ENCODE measurements around the gene PTRH1. TPM values are rescaled to one million over a fixed set of nuclear protein-coding genes. Genes with fewer than 3 reads are reported as not detected.

Gene PTRH1
- polyA plus RNA-seq, 1 of the 3 experiments (the other 2 are of a cell fraction) = 42.2 TPM

GRCh38 chr9:127762111-127762676 lies 46.7 kb upstream of the PTRH1 start:
- TF ChIP-seq IRF3 (IDR thresholded peaks at IDR 0.05; ENCODE audit: low read depth, low read length) = no peak
- no peak for TF ChIP-seq TCF12 (IDR thresholded peaks at IDR 0.05)
- TF ChIP-seq GATA2 (CRISPR knock-in tag; IDR thresholded peaks at IDR 0.05) = no peak
- TF ChIP-seq MAX (IDR thresholded peaks at IDR 0.05; ENCODE audit: low read depth) = no peak
- TF ChIP-seq POLR2AphosphoS5 (IDR thresholded peaks at IDR 0.05; ENCODE audit: low read depth, low read length) = no peak
- TF ChIP-seq GABPA (IDR thresholded peaks at IDR 0.05; ENCODE audit: low read depth) = no peak
- TF ChIP-seq CTCF (IDR thresholded peaks at IDR 0.05) = no peak
- TF ChIP-seq SIN3A (IDR thresholded peaks at IDR 0.05; ENCODE audit: borderline replicate concordance, low read depth, low read length) = no peak
- no peak for TF ChIP-seq RAD21 (IDR thresholded peaks at IDR 0.05; ENCODE audit: low read length)
- TF ChIP-seq REST (IDR thresholded peaks at IDR 0.05; ENCODE audit: low read depth, low read length) = no peak
- TF ChIP-seq JUND (IDR thresholded peaks at IDR 0.05) = no peak
- no peak for TF ChIP-seq RXRA (IDR thresholded peaks at IDR 0.05; ENCODE audit: borderline replicate concordance, low read depth)
- TF ChIP-seq CHD2 (IDR thresholded peaks at IDR 0.05; ENCODE audit: low read length, partially characterized antibody) = no peak
- no peak for TF ChIP-seq TAF1 (IDR thresholded peaks at IDR 0.05; ENCODE audit: borderline replicate concordance, low read depth, low read length)
- no peak for TF ChIP-seq FOXM1 (IDR thresholded peaks at IDR 0.05; ENCODE audit: low read depth)
- TF ChIP-seq RCOR1 (IDR thresholded peaks at IDR 0.05; ENCODE audit: low read length) = no peak
- TF ChIP-seq TEAD4 (IDR thresholded peaks at IDR 0.05; ENCODE audit: borderline replicate concordance, insufficient read depth) = no peak
- H3K9me2 ChIP-seq = no peaks in the 10 kb centered on the region
- H3K4me1 ChIP-seq (ENCODE audit: control insufficient read depth in 1 of 2, insufficient read depth in 2 of 2, low read depth in 1 of 2, low read length in 1 of 2) = peaks cover 0 to 13% of the 10 kb centered on the region in 2 experiments; a peak in 1 of 4 replicates
- H3F3A ChIP-seq (replicated peaks; ENCODE audit: insufficient read depth) = no peaks in the 10 kb centered on the region
- H3K27ac ChIP-seq (ENCODE audit: low read depth in 2 of 2, low read length in 1 of 2) = no peak overlapping the region
- H3K9ac ChIP-seq = no peak overlapping the region
- DNase-seq = no peak
- H3K4me2 ChIP-seq = no peak overlapping the region
- CTCF ChIA-PET = interaction anchor here (0.9 to 1.8 kb wide), 5 partner anchors 23 to 159 kb away, joined by 3 to 8 read pairs (median 4); partner anchors contain the start of gene TOR2A
- H2AFZ ChIP-seq (ENCODE audit: low read depth) = no peak overlapping the region
- H3K36me3 ChIP-seq (replicated peaks in 1 of 2; ENCODE audit: control insufficient read depth in 1 of 2, insufficient read depth in 2 of 2, low read length in 1 of 2) = no peaks in the 10 kb centered on the region
- H3K9me3 ChIP-seq = no peaks in the 10 kb centered on the region
- no peak overlapping the region for H3K4me3 ChIP-seq (ENCODE audit: low read depth in 2 of 2, low read length in 1 of 2)
- no peaks in the 10 kb centered on the region for H3K79me2 ChIP-seq (ENCODE audit: insufficient read depth)
- POLR2A ChIA-PET = no interaction called here
- no peaks in the 10 kb centered on the region for H4K20me1 ChIP-seq (ENCODE audit: insufficient read depth)
- H3K27me3 ChIP-seq (ENCODE audit: insufficient read depth) = no peaks in the 10 kb centered on the region
- 72% methylated on average over 16 of the region's 16 CpGs for WGBS (ENCODE audit: low lambda C conversion rate)
